Keratinocyte (primary cell): ENCODE data around the gene ST3GAL2. TPM values are rescaled to one million over a fixed set of nuclear protein-coding genes. Genes with fewer than 3 reads are reported as not detected.
"Not testable (repeated sequence)": the region's sequence is repeated elsewhere in the genome, so short reads cannot be mapped to it uniquely, and the experiment has no call there.

Experiments
- DNase-seq: peaks from one replicate; pipeline ENCODE4 v3.0.0-alpha.2; 2011; ENCODE audit warnings: low read depth, missing footprints, low spot score
- FAIRE-seq: peaks from 2 replicates; lab custom pipeline; 2011; peaks lifted over from hg19 to GRCh38; lab: Jason Lieb, UNC
- H2AFZ ChIP-seq: 2 replicates; pipeline ENCODE4 v1.6.0; 2012; ENCODE audit warnings: low read length, control low read depth, inconsistent platforms; ENCODE audit not compliant: control insufficient read depth
- H3K27ac ChIP-seq: 2 replicates; pipeline ENCODE4 v1.5.1; 2011; ENCODE audit warnings: low read length; ENCODE audit not compliant: control insufficient read depth, insufficient read depth
- H3K27me3 ChIP-seq: 3 replicates; pipeline ENCODE4 v1.6.0; 2011; ENCODE audit warnings: low read length; ENCODE audit not compliant: control insufficient read depth, insufficient read depth; ENCODE audit errors: extremely low read depth
- H3K36me3 ChIP-seq, 2 experiments: 2 replicates in 1 of 2; 3 replicates in 1 of 2; pipeline ENCODE4 v1.5.1; 2011; ENCODE audit warnings: low read length in 2 of 2, mild to moderate bottlenecking in 1 of 2; ENCODE audit not compliant: control insufficient read depth in 2 of 2, insufficient read depth in 2 of 2; ENCODE audit errors: extremely low read depth in 1 of 2
- H3K4me1 ChIP-seq: 3 replicates; pipeline ENCODE4 v1.5.1; 2011; ENCODE audit warnings: low read length; ENCODE audit not compliant: control insufficient read depth, insufficient read depth; ENCODE audit errors: extremely low read depth
- H3K4me2 ChIP-seq: 3 replicates; pipeline ENCODE4 v1.6.0; 2011; ENCODE audit warnings: low read depth, low read length; ENCODE audit not compliant: control insufficient read depth, insufficient read depth; ENCODE audit errors: extremely low read depth
- H3K4me3 ChIP-seq, 3 experiments: fragments of 200-600 bp in 1 of 3; sonication (generic) in 1 of 3; 2 replicates in 2 of 3; 3 replicates in 1 of 3; pipeline ENCODE4 v1.5.1; 2011 to 2016; ENCODE audit warnings: low read length in 3 of 3, mild to moderate bottlenecking in 3 of 3, control low read depth in 2 of 3, inconsistent platforms in 1 of 3, low read depth in 1 of 3, mixed read lengths in 1 of 3, mixed run types in 1 of 3, moderate library complexity in 1 of 3; ENCODE audit not compliant: control insufficient read depth in 2 of 3, insufficient read depth in 2 of 3; ENCODE audit errors: extremely low read depth in 1 of 3
- H3K79me2 ChIP-seq: 2 replicates; pipeline ENCODE4 v1.6.0; 2012; ENCODE audit warnings: low read length; ENCODE audit not compliant: control insufficient read depth, insufficient read depth
- H3K9ac ChIP-seq: 3 replicates; pipeline ENCODE4 v1.6.0; 2011; ENCODE audit warnings: low read length; ENCODE audit not compliant: control insufficient read depth, insufficient read depth; ENCODE audit errors: extremely low read depth
- H3K9me1 ChIP-seq: 3 replicates; pipeline ENCODE4 v1.6.0; 2011; ENCODE audit warnings: low read length; ENCODE audit not compliant: control insufficient read depth, insufficient read depth; ENCODE audit errors: extremely low read depth
- H3K9me3 ChIP-seq: 2 replicates; pipeline ENCODE4 v1.5.1; 2012; ENCODE audit warnings: low read depth, low read length; ENCODE audit not compliant: control insufficient read depth
- H4K20me1 ChIP-seq: 3 replicates; pipeline ENCODE4 v1.6.0; 2011; ENCODE audit warnings: low read length; ENCODE audit not compliant: control insufficient read depth, insufficient read depth; ENCODE audit errors: extremely low read depth
- EZH2 ChIP-seq: IDR thresholded peaks from one replicate; pipeline ENCODE4 v1.6.1; 2012; ENCODE audit warnings: inconsistent platforms, mild to moderate bottlenecking, low read length, moderate library complexity
- dilution Hi-C: fragments of 300-500 bp; cut with MboI; formaldehyde crosslinking; loops from one replicate; pipeline ENCODE4 v1.7.0; 2020; ENCODE audit warnings: low sequenced_read_pairs; ENCODE audit not compliant: extremely low pct_ligation_motif_present
- polyA plus RNA-seq, 5 experiments: library from polyadenylated mRNA; depleted of rRNA in 3 of 5; stranded (reverse) in 3 of 5; stranded (forward) in 1 of 5; unstranded in 1 of 5; fragments of >200 nt; gene quantifications; 1 replicate in 1 of 5; 2 replicates in 3 of 5; 3 replicates in 1 of 5; pipeline versions ENCODE4 v1.2.1 to v1.2.3, GENCODE V29; 2011 to 2012; ENCODE audit warnings: missing spikeins in 2 of 5, low read depth in 1 of 5, low replicate concordance in 1 of 5
- TF ChIP-seq, protein P1 (sequence below), 3 experiments: IDR thresholded peaks in 1 of 3; conservative IDR thresholded peaks in 1 of 3; optimal IDR thresholded peaks in 1 of 3; 2 replicates in 2 of 3; 3 replicates in 1 of 3; pipeline versions ENCODE3 to v1.5.1; 2011; ENCODE audit warnings: low read length in 3 of 3, mild to moderate bottlenecking in 3 of 3, moderate library complexity in 2 of 3, control low read depth in 1 of 3, inconsistent platforms in 1 of 3; ENCODE audit not compliant: insufficient read depth in 2 of 3; ENCODE audit errors: extremely low read depth in 1 of 3

The ST3GAL2 gene
- polyA plus RNA-seq, 1 donor (not counting 4 experiments of a cell fraction or from before 2014, with no cell fraction given) = 4.0 TPM

DNA sequence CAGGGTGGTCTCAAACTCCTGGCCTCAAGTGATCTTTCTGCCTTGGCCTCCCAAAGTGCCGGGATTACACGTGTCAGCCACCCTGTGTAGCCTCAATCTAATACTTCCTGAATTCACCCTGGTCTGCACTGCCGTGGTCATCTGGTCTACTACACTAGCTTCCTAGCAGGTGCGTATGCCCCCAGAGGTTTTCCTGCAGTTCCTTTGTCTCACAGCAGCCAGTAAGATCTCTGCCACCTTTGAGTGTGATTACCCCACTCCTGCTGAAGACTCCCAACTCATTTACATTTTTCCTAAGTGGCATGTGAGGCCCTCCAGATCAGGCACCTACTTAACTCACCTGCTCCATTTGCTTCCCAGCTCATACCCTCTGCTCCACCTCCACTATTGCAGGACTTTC is 97.3 kb downstream of the ST3GAL2 start:
- H3K4me2 ChIP-seq = no peak overlapping the region
- H3K9ac ChIP-seq = no peak overlapping the region
- peaks cover 3% of the 10 kb centered on the region for H3K79me2 ChIP-seq
- DNase-seq (no peak), FAIRE-seq (no peak)
- no peaks in the 10 kb centered on the region for H3K9me1 ChIP-seq
- H3K9me3 ChIP-seq = no peaks in the 10 kb centered on the region
- no peak overlapping the region for H3K27ac ChIP-seq
- TF ChIP-seq, protein P1, sequence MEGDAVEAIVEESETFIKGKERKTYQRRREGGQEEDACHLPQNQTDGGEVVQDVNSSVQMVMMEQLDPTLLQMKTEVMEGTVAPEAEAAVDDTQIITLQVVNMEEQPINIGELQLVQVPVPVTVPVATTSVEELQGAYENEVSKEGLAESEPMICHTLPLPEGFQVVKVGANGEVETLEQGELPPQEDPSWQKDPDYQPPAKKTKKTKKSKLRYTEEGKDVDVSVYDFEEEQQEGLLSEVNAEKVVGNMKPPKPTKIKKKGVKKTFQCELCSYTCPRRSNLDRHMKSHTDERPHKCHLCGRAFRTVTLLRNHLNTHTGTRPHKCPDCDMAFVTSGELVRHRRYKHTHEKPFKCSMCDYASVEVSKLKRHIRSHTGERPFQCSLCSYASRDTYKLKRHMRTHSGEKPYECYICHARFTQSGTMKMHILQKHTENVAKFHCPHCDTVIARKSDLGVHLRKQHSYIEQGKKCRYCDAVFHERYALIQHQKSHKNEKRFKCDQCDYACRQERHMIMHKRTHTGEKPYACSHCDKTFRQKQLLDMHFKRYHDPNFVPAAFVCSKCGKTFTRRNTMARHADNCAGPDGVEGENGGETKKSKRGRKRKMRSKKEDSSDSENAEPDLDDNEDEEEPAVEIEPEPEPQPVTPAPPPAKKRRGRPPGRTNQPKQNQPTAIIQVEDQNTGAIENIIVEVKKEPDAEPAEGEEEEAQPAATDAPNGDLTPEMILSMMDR (optimal IDR thresholded peaks at IDR 0.05 in 1 of 3, IDR thresholded peaks at IDR 0.05 in 1 of 3, conservative IDR thresholded peaks at IDR 0.05 in 1 of 3; ENCODE audit: extremely low read depth in 1 of 3, insufficient read depth in 2 of 3, low read length in 3 of 3) = no peak
- TF ChIP-seq EZH2 = no peak
- H3K4me1 ChIP-seq = peaks cover 5% of the 10 kb centered on the region
- no peak overlapping the region for H3K4me3 ChIP-seq
- dilution Hi-C loops = no loop called here
- no peaks in the 10 kb centered on the region for H3K36me3 ChIP-seq
- H4K20me1 ChIP-seq = no peaks in the 10 kb centered on the region
- H2AFZ ChIP-seq = no peak overlapping the region
- H3K27me3 ChIP-seq = no peaks in the 10 kb centered on the region

DNA sequence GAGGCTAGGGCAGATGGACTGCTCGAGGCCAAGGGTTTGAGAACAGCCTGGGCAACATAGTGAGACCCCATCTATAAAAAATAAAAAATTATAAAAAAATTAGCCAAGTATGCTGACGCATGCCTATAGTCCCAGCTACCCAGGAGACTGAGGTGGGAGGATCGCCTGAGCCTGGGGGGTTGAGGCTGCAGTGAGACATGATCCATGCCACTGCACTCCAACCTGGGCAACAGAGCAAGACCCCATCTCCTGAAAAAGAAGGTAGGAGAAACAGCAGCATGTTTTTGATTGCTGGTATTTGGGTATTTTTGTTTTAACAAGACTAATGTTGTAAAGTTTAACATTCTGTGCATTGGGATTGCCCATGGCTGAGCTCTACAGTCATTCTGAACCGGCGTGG is 101.1 kb downstream of the ST3GAL2 start:
- Histone ChIP-seq H3K9ac (no peak overlapping the region), H3K27me3 (no peaks in the 10 kb centered on the region), H3K4me1 (no peaks in the 10 kb centered on the region), H2AFZ (no peak overlapping the region), H3K27ac (no peak overlapping the region), H4K20me1 (no peaks in the 10 kb centered on the region), H3K36me3 (peaks cover 7 to 12% of the 10 kb centered on the region in 2 experiments), H3K79me2 (no peaks in the 10 kb centered on the region), H3K9me3 (no peaks in the 10 kb centered on the region), H3K9me1 (no peaks in the 10 kb centered on the region), H3K4me2 (no peak overlapping the region), H3K4me3 (no peak overlapping the region)
- dilution Hi-C loops = no loop called here
- TF ChIP-seq, protein P1 (optimal IDR thresholded peaks at IDR 0.05 in 1 of 3, IDR thresholded peaks at IDR 0.05 in 1 of 3, conservative IDR thresholded peaks at IDR 0.05 in 1 of 3; ENCODE audit: extremely low read depth in 1 of 3, insufficient read depth in 2 of 3, low read length in 3 of 3) = no peak
- TF ChIP-seq EZH2 = no peak
- DNase-seq (no peak), FAIRE-seq (no peak)

DNA sequence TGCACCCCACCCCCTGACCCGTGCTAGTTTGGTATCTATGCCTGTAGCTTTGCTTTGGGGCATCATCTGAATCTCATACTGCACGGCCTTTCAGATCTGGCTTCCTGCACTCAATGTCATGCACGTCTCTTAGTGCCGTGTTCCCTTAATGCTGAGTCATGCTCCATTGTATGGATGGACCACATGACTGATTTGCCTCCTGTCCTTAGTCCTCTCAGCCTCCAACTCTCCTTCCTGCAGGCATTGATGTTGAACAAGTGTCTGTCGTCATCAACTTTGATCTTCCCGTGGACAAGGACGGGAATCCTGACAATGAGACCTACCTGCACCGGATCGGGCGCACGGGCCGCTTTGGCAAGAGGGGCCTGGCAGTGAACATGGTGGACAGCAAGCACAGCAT is 106.2 kb downstream of the ST3GAL2 start:
- DNase-seq, H3K27me3 ChIP-seq, H2AFZ ChIP-seq, H3K4me3 ChIP-seq, H3K9me1 ChIP-seq, H3K79me2 ChIP-seq, H3K9me3 ChIP-seq, H3K4me2 ChIP-seq, H3K9ac ChIP-seq, H3K4me1 ChIP-seq, FAIRE-seq, H4K20me1 ChIP-seq, dilution Hi-C loops, H3K27ac ChIP-seq: not testable (repeated sequence)
- peaks cover 11 to 12% of the 10 kb centered on the region in 2 experiments for H3K36me3 ChIP-seq
